IPS-11a (cell line): ENCODE results near the gene KPNA6.
"Not testable (repeated sequence)": the region's sequence is repeated elsewhere in the genome, so short reads cannot be mapped to it uniquely, and the experiment has no call there.

Source experiments
- H3K4me3 ChIP-seq: one replicate; pipeline ENCODE4 v1.5.1; 2013; ENCODE audit warnings: low read depth, low read length, control low read depth

The KPNA6 gene

DNA sequence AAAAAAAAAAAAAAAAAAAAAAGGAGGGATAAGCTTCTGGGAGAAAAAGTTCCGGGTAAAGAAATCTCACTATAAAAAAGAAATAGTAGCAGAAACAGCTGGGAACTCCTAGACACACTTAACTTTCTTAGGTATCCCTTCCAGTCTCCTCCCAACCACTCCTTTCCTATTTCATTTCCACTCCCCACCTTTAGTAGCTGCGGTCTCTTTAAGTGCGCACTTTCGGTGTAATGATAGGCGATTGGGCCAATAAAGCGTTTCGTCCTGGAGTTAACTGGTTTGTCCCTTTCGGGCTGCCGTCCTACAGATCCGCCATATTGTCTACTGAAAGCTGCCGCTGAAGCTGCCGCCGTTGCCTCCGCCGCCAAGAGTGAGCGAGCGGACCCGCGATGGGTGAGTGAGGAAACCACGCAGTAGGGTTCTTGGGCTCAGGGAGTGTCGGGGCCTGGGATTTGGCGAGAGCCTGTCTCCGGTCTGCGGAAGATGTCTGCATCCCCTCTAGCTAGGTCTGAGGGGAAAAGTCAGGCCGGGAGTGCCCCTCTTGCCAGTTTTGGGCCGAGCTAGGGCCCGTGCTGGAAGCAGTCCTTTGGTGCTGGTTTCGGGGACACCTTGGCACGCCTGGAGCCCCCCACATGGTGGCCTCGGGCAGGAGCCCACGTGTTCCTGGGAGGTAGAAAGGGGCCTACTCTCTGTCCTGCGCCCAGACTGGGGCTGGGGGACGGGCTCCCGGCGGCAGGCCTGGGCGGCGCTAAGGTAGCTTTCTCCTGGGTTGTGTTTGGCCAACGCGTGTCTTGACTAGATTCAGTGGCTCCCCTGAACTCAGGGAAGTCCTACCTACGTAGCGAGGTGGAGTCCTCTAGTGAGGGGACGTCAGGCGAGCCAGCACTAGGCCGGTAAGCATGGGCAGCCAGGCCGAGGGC, at the start of gene KPNA6:
Gene KPNA6, plus strand, starts transcription at position 315 of the 920 bp plus-strand sequence. Its CDS starts 75 bp downstream, at position 390.
- H3K4me3 ChIP-seq: peak within 1 kb of the TSS; percentile 97

GRCh38 chr1:32060914-32061313, 46.9 kb upstream of the KPNA6 start:
- no peak overlapping the region for H3K4me3 ChIP-seq

DNA sequence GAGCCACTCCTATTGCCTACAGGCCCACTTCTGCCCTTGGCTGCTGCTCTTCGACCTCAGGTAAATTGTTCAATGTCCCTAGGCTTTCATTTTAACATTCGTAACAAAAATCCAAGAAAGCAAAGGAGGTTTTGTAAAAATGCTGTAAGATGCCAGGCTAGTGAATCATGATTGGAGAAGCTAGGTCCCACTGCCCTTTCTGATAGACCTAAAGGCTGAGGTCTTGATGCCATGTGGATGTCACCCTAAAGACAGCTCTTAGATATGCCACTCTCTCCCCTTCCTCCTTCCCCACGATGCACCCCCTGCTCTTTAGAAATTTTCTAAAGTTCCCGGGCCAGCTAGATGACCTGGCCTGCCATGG, 45.0 kb upstream of the KPNA6 start:
- H3K4me3 ChIP-seq: no peak overlapping the region

- H3K4me3 ChIP-seq: no peak overlapping the region
These were observed 44.6 kb upstream of the KPNA6 start for GRCh38 chr1:32063261-32063681.

- H3K4me3 ChIP-seq: not testable (repeated sequence)
These were observed 42.0 kb upstream of the KPNA6 start for GRCh38 chr1:32065613-32066488.

GRCh38 chr1:32066489-32066873, 41.4 kb upstream of the KPNA6 start:
- H3K4me3 ChIP-seq: no peak overlapping the region

GRCh38 chr1:32068957-32069588, 38.8 kb upstream of the KPNA6 start:
- no peak overlapping the region for H3K4me3 ChIP-seq

DNA sequence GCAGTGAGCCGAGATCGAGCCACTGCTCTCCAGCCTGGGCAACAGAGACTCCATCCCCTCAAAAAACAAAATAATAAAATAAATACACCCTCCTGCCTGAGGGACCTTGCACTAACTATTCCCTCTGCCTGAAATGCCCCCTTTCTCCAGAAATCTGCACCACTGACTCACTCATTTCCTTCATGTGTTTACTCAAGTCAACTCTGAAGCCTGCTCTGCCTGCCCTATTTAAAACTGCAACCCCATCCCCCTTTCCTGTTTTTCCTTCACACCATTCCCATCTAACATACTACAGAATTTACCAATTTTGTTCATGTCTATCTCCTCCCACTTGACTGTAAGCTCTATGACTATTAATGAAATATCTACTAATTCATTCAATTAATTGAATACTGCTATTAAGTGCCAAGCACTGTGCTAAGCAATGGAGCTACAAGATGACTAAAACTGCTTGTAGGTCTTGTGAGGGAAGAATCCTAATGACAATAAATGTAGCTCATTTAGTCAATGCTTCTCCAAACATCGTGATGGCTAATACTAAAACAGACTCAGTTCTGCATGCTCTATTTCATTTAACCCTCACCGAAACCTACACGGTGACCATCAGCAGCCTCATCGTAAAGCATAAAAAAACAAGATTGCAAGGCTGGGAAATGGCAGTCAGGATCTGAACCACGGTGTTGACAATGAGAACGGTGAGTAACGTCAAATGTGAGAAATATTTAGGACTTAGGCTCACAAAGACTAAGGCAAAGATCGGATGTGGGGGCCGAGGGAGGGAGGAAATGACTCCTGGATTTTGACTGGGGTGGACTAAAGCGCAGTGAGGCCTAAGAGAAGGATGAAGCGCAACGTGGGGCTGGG, 35.9 kb upstream of the KPNA6 start:
- peak overlapping the region; percentile 92 for H3K4me3 ChIP-seq

DNA sequence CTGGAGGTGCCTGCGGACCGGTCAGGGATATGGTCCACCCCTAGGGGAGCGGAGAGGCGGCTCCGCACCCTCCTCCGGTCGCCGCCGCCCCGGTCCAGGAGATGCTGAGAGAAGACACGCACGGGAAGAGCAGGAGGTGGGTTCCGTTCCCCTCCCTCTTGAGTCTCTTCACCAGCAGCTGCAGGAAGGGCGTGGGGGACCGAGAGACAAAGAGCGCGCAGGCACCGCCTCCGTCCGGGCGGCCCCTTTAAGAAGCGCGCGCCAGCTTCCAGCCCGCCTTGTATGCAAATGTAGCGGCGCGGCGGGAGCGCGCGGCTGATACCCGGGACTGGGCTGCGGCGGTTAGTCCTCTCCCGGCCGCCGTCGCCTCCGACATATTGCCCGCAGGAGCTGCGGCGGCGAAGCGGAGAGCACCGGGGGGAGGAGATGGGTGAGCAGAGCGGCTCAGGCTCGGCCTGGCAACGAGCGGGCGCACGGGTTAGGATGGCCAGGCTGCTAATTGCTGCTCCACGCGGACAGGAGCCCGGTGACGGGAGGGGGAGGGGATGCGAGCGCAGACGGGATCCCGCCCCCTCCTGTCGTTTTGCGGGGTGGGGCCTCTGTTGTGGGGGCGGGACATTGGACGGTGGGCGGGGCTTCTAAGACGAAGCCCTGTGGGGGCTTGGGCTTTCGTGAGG, 35.1 kb upstream of the KPNA6 start, which contains the start of gene TMEM39B:
Gene TMEM39B, plus strand, starts transcription at position 318 of the 677 bp plus-strand sequence. Its CDS starts 109 bp downstream, at position 427.
- peak within 1 kb of the TSS; percentile 92 for H3K4me3 ChIP-seq

- peak overlapping the region; percentile 92 for H3K4me3 ChIP-seq
These were observed 34.3 kb upstream of the KPNA6 start for GRCh38 chr1:32073299-32074229.

DNA sequence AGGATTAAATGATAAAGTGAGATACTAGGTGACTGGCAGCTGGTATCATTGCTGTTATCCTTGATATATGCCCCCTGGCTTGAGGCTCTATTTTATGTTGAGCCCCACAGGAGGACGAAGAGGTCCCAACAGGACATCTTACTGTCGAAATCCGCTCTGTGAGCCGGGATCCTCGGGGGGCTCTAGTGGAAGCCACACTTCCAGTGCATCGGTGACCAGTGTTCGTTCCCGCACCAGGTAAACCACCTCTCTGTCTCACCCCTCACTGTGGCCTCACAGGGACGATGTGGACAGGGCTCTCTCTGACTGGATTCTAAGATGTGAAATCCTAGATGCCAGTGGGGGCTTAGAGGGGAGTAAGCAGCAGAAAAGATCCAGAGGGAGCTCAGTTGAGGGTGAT, 33.0 kb upstream of the KPNA6 start:
- no peak overlapping the region for H3K4me3 ChIP-seq

- H3K4me3 ChIP-seq: no peak overlapping the region
These were observed 30.4 kb upstream of the KPNA6 start for GRCh38 chr1:32077451-32077850.

GRCh38 chr1:32082022-32082421, 25.8 kb upstream of the KPNA6 start:
- H3K4me3 ChIP-seq: no peak overlapping the region

GRCh38 chr1:32086381-32086780, 21.5 kb upstream of the KPNA6 start:
- H3K4me3 ChIP-seq: not testable (repeated sequence)

GRCh38 chr1:32091176-32091575, 16.7 kb upstream of the KPNA6 start:
- no peak overlapping the region for H3K4me3 ChIP-seq

GRCh38 chr1:32091591-32091990, 16.3 kb upstream of the KPNA6 start:
- H3K4me3 ChIP-seq: no peak overlapping the region

DNA sequence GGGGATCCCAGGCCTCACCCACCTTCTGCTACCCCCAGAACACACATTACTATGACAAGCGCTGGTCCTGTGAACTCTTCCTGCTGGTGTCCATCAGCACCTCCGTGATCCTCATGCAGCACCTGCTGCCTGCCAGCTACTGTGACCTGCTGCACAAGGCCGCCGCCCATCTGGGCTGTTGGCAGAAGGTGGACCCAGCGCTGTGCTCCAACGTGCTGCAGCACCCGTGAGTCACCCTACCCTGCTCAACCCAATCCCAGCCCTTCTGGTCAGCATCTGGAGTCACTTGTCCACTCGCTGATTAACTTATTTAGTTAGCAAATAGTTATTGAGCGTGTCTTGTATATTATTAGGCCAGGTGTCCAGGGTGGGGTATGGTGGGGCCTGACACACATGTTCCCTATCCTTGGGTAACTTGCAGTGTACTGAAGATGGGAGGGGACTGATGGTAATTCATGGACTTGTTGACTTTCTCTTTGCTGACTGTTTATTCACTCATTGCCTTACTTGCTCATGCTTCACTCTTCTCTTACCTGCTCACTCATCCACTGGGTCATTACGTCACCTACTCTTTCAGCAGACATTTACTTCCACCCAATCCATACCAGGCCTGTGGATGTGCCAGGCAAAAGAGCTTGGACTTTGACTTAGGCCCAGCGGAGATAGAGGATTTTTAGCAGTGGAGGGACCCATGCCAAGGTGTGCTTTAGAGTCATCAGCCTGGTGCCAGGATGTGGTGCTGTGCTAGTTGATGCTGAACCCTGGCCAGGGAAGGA, 12.9 kb upstream of the KPNA6 start:
- no peak overlapping the region for H3K4me3 ChIP-seq

DNA sequence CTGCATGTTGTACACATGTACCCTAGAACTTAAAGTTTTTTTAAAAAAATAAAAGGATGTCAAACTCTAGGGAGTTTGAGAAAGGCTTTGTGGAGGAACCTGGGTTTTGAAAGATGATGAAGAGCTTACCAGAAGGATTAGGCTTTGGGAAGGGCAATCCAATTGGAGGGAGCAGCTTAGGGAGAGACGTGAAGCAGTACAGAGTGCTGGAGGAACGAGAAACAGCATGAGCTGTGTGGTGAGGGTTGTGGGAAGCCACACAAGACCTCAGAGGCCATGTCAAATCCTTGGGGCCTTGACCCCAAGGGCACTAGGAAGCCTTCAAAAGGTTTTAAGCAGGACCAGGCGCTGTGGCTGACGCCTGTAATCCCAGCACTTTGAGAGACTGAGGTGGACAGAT, 8.4 kb upstream of the KPNA6 start:
- no peak overlapping the region for H3K4me3 ChIP-seq
